K562 (cell line): Measurements from ENCODE around the gene CPSF6. TPM values are rescaled to one million over a fixed set of nuclear protein-coding genes. Genes with fewer than 3 reads are reported as not detected.

Source experiments
- ATAC-seq: fragments of 200-7000 bp; cut with Tn5 transposase; 3 replicates; pipeline ENCODE4 v1.9.1; 2020; ENCODE audit warnings: moderate library complexity
- BruUV-seq: library from RNA; stranded (reverse); fragments of 400-500 nt; replicated peaks from 2 replicates; lab custom pipeline; 2021; lab: Mats Ljungman, UMichigan
- CTCF ChIA-PET: fragments of 300-600 bp; formaldehyde crosslinking; extraction: SDS; loops from one replicate; lab custom pipeline; 2021; ENCODE audit warnings: low intra/inter-chr PET ratio; lab: Yijun Ruan, JAX
- POLR2A ChIA-PET: fragments of 300-600, 350-650 bp; sonication (Branson Sonifier 250); formaldehyde crosslinking; extraction: SDS; loops from one replicate; lab custom pipeline; 2021; ENCODE audit warnings: antibody characterized with exemption, inconsistent platforms; lab: Yijun Ruan, JAX
- DNase-seq, 4 experiments: peaks; one replicate each; pipeline versions ENCODE4 v3.0.0 to v3.0.0-alpha.2; 2011 to 2018; ENCODE audit warnings: low spot score in 3 of 4, mixed read lengths in 3 of 4; ENCODE audit errors: extremely low read depth in 1 of 4
- FAIRE-seq: peaks from 2 replicates; lab custom pipeline; 2011; peaks lifted over from hg19 to GRCh38; lab: Jason Lieb, UNC
- H2AFZ ChIP-seq: 2 replicates; pipeline ENCODE4 v1.6.0; 2011; ENCODE audit warnings: low read depth, low read length, control low read depth, inconsistent platforms
- H3K27ac ChIP-seq: fragments of 200-600 bp; 3 replicates; pipeline ENCODE4 v1.8.0; 2011; ENCODE audit warnings: low read depth, mild to moderate bottlenecking, control low read depth, inconsistent platforms, low read length, moderate library complexity, mixed read lengths; ENCODE audit errors: extremely low read depth
- H3K27me3 ChIP-seq, 2 experiments: fragments of 300-600 bp in 1 of 2; 2 replicates in 1 of 2; 3 replicates in 1 of 2; pipeline versions ENCODE4 v1.6.0 to v1.8.0; 2011; ENCODE audit warnings: inconsistent platforms in 2 of 2, low read length in 2 of 2, mild to moderate bottlenecking in 1 of 2, mixed read lengths in 1 of 2, moderate library complexity in 1 of 2; ENCODE audit not compliant: control insufficient read depth in 2 of 2, insufficient read depth in 2 of 2
- H3K36me3 ChIP-seq: fragments of 300-600 bp; 3 replicates; pipeline ENCODE4 v1.8.0; 2011; ENCODE audit warnings: mild to moderate bottlenecking, low read length, inconsistent platforms; ENCODE audit not compliant: control insufficient read depth, insufficient read depth
- H3K4me1 ChIP-seq, 2 experiments: fragments of 200-600 bp in 1 of 2; replicated peaks in 1 of 2; 2 replicates in 1 of 2; 3 replicates in 1 of 2; pipeline versions ENCODE4 v1.5.1 to v1.8.0; 2011; ENCODE audit warnings: inconsistent platforms in 2 of 2, low read length in 2 of 2, mild to moderate bottlenecking in 1 of 2, mixed read lengths in 1 of 2, moderate library complexity in 1 of 2; ENCODE audit not compliant: control insufficient read depth in 2 of 2, insufficient read depth in 2 of 2
- H3K4me2 ChIP-seq: 2 replicates; pipeline ENCODE4 v1.6.1; 2011; ENCODE audit warnings: low read length, control low read depth, inconsistent platforms, mixed read lengths; ENCODE audit not compliant: insufficient read depth
- H3K4me3 ChIP-seq: fragments of 200-600 bp; sonication (generic), shearing (Covaris generic); 2 replicates; pipeline ENCODE4 v1.5.1; 2016; ENCODE audit warnings: control low read depth, inconsistent platforms
- H3K79me2 ChIP-seq: fragments of 200-600 bp; 3 replicates; pipeline ENCODE4 v1.8.0; 2011; ENCODE audit warnings: low read length, inconsistent platforms; ENCODE audit not compliant: control insufficient read depth, insufficient read depth
- H3K9ac ChIP-seq, 2 experiments: 2 replicates each; pipeline versions ENCODE4 v1.6.0 to v1.6.1; 2011; ENCODE audit warnings: low read depth in 2 of 2, low read length in 2 of 2, control low read depth in 1 of 2, inconsistent platforms in 1 of 2, mild to moderate bottlenecking in 1 of 2, mixed read lengths in 1 of 2; ENCODE audit not compliant: insufficient read depth in 1 of 2
- H3K9me1 ChIP-seq: one replicate; pipeline ENCODE4 v1.6.0; 2011; ENCODE audit warnings: inconsistent platforms, mild to moderate bottlenecking, low read length, moderate library complexity; ENCODE audit not compliant: control insufficient read depth, insufficient read depth
- H3K9me3 ChIP-seq: replicated peaks from 2 replicates; pipeline ENCODE4 v1.5.1; 2011; ENCODE audit warnings: low read depth, low read length, inconsistent platforms; ENCODE audit not compliant: control insufficient read depth, insufficient read depth
- H4K20me1 ChIP-seq: replicated peaks from 2 replicates; pipeline ENCODE4 v1.6.1; 2011; ENCODE audit warnings: low read length, inconsistent platforms, mixed read lengths; ENCODE audit not compliant: control insufficient read depth, insufficient read depth
- GATA2 ChIP-seq: sonication (generic); formaldehyde crosslinking; IDR thresholded peaks from 2 replicates; pipeline ENCODE4 v1.4.0; 2020; ENCODE audit warnings: mild to moderate bottlenecking, missing genetic modification reagents
- MAFK ChIP-seq: IDR thresholded peaks from 2 replicates; pipeline ENCODE4 v1.6.1; 2011; ENCODE audit warnings: low read length, improper control_type of control experiment
- SMAD3 ChIP-seq: fragments of 450-650 bp; formaldehyde crosslinking; conservative IDR thresholded peaks from 2 replicates; pipeline ENCODE4 v1.4.0; 2020; ENCODE audit warnings: mild to moderate bottlenecking
- ZKSCAN3 ChIP-seq: fragments of 250-450 bp; sonication (Bioruptor Pico); IDR thresholded peaks from 2 replicates; pipeline ENCODE4 v1.4.0; 2020
- ZNF316 ChIP-seq: fragments of 450-650 bp; IDR thresholded peaks from 2 replicates; pipeline ENCODE4 v1.6.1; 2016
- WGBS: fragments of 100-300 bp; shearing (Covaris generic); methylation state at CpG from one replicate; pipeline ENCODE4 v1.1.6; 2016; ENCODE audit warnings: low coverage, mixed read lengths; ENCODE audit not compliant: insufficient coverage; ENCODE audit errors: missing lambda C conversion rate; 5-methylcytosine and 5-hydroxymethylcytosine counted together
- in situ Hi-C: fragments of 300-500 bp; cut with MboI; formaldehyde crosslinking; loops from 4 replicates; pipeline ENCODE4 v1.15.0; 2018; ENCODE audit warnings: inconsistent platforms, mixed read lengths
- intact Hi-C: fragments of 100-400 bp; cut with micrococcal nuclease; formaldehyde crosslinking; loops from 2 replicates; pipeline ENCODE4 v1.14.2; 2022
- polyA plus RNA-seq, 8 experiments: library from polyadenylated mRNA; depleted of rRNA in 4 of 8; stranded (reverse) in 5 of 8; unstranded in 3 of 8; fragments of >200 nt; fragmentation: Nextera tagmentation in 2 of 8; fragmentation: Illumina TruSeq in 1 of 8; extraction: Ambion mirVana in 2 of 8; extraction: Trizol in 1 of 8; gene quantifications; 2 replicates each; pipeline versions ENCODE4 v1.2.1 to v1.2.3, GENCODE V29; 2011 to 2014; ENCODE audit warnings: inconsistent platforms in 1 of 8, missing spikeins in 1 of 8
- total RNA-seq, 7 experiments: library from RNA; depleted of rRNA in 6 of 7; stranded (reverse); fragments of >200 nt in 6 of 7; fragmentation: Illumina TruSeq in 2 of 7; extraction: Trizol in 2 of 7; gene quantifications; 2 replicates each; pipeline versions ENCODE4 v1.2.1 to v1.2.3, GENCODE V29; 2011 to 2021; ENCODE audit warnings: low replicate concordance in 1 of 7
- TF ChIP-seq, protein P1 (sequence below): fragments of 450-650 bp; formaldehyde crosslinking; IDR thresholded peaks from 2 replicates; pipeline ENCODE4 v1.4.0; 2020; ENCODE audit warnings: mild to moderate bottlenecking, mixed read lengths
- TF ChIP-seq, protein P2 (sequence below), 2 experiments: fragments of 150-350 bp in 1 of 2; IDR thresholded peaks; 2 replicates each; pipeline ENCODE4 v1.6.1; 2012 to 2016; ENCODE audit warnings: low read depth in 2 of 2, low read length in 2 of 2, mild to moderate bottlenecking in 1 of 2, moderate library complexity in 1 of 2
- TF ChIP-seq, protein P3 (sequence below): sonication (generic); formaldehyde crosslinking; IDR thresholded peaks from 2 replicates; pipeline ENCODE4 v1.8.0; 2022; ENCODE audit warnings: mild to moderate bottlenecking, low read depth, missing genetic modification reagents
- TF ChIP-seq, protein P4 (sequence below): sonication (generic); formaldehyde crosslinking; IDR thresholded peaks from 2 replicates; pipeline ENCODE4 v1.8.1; 2023; ENCODE audit warnings: mild to moderate bottlenecking, missing genetic modification reagents, moderate library complexity

Gene CPSF6
- total and polyA plus RNA-seq, 9 of the 15 experiments (the other 6 are each of a cell fraction or from before 2014, with no cell fraction given): 34.3 to 129 (median 77.8) TPM

DNA sequence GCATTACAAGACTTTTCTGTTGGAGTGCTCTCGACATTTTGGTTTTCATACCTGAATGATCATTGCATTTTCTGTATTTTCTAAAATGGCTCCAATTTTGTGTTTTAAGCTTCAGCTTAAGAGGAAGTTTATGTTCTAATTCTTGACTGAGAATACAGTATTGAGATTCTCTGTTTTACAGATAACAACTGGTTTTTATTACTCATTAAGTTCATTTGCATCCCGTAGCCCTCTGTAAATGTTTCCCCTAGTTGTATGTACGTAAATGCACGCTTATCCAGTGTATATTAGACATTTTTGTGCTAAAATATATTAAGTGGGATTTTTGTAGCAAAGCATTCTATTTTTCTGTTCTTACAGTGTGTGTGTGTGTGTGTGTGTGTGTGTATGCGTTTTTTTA, 33.1 kb downstream of the CPSF6 start:
- no peaks in the 10 kb centered on the region for H4K20me1 ChIP-seq
- H3K9me1 ChIP-seq: no peaks in the 10 kb centered on the region
- no peak overlapping the region for H3K27ac ChIP-seq
- intact Hi-C loops (no loop called here), in situ Hi-C loops (no loop called here)
- no TSS peak for BruUV-seq
- H3K4me2 ChIP-seq: no peak overlapping the region
- ChIA-PET POLR2A (no interaction called here), CTCF (no interaction called here)
- WGBS: 89% methylated on average over 5 of the region's 5 CpGs
- DNase-seq (no peak), ATAC-seq (no peak), FAIRE-seq (no peak)
- H3K4me1 ChIP-seq: no peaks in the 10 kb centered on the region
- no peak overlapping the region for H2AFZ ChIP-seq
- peaks cover 35% of the 10 kb centered on the region; the same call in 2 of the 3 replicates for H3K36me3 ChIP-seq
- H3K79me2 ChIP-seq: no peaks in the 10 kb centered on the region
- H3K9me3 ChIP-seq: no peaks in the 10 kb centered on the region
- H3K4me3 ChIP-seq: no peak overlapping the region
- no peaks in the 10 kb centered on the region for H3K27me3 ChIP-seq
- no peak overlapping the region for H3K9ac ChIP-seq
- TF ChIP-seq, protein P1, sequence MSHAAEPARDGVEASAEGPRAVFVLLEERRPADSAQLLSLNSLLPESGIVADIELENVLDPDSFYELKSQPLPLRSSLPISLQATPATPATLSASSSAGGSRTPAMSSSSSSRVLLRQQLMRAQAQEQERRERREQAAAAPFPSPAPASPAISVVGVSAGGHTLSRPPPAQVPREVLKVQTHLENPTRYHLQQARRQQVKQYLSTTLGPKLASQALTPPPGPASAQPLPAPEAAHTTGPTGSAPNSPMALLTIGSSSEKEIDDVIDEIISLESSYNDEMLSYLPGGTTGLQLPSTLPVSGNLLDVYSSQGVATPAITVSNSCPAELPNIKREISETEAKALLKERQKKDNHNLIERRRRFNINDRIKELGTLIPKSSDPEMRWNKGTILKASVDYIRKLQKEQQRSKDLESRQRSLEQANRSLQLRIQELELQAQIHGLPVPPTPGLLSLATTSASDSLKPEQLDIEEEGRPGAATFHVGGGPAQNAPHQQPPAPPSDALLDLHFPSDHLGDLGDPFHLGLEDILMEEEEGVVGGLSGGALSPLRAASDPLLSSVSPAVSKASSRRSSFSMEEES: no peak
- TF ChIP-seq, protein P2, sequence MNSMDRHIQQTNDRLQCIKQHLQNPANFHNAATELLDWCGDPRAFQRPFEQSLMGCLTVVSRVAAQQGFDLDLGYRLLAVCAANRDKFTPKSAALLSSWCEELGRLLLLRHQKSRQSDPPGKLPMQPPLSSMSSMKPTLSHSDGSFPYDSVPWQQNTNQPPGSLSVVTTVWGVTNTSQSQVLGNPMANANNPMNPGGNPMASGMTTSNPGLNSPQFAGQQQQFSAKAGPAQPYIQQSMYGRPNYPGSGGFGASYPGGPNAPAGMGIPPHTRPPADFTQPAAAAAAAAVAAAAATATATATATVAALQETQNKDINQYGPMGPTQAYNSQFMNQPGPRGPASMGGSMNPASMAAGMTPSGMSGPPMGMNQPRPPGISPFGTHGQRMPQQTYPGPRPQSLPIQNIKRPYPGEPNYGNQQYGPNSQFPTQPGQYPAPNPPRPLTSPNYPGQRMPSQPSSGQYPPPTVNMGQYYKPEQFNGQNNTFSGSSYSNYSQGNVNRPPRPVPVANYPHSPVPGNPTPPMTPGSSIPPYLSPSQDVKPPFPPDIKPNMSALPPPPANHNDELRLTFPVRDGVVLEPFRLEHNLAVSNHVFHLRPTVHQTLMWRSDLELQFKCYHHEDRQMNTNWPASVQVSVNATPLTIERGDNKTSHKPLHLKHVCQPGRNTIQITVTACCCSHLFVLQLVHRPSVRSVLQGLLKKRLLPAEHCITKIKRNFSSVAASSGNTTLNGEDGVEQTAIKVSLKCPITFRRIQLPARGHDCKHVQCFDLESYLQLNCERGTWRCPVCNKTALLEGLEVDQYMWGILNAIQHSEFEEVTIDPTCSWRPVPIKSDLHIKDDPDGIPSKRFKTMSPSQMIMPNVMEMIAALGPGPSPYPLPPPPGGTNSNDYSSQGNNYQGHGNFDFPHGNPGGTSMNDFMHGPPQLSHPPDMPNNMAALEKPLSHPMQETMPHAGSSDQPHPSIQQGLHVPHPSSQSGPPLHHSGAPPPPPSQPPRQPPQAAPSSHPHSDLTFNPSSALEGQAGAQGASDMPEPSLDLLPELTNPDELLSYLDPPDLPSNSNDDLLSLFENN (IDR thresholded peaks at IDR 0.05; ENCODE audit: low read depth in 2 of 2, low read length in 2 of 2): no peak
- TF ChIP-seq, protein P3, sequence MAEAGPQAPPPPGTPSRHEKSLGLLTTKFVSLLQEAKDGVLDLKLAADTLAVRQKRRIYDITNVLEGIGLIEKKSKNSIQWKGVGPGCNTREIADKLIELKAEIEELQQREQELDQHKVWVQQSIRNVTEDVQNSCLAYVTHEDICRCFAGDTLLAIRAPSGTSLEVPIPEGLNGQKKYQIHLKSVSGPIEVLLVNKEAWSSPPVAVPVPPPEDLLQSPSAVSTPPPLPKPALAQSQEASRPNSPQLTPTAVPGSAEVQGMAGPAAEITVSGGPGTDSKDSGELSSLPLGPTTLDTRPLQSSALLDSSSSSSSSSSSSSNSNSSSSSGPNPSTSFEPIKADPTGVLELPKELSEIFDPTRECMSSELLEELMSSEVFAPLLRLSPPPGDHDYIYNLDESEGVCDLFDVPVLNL (CRISPR knock-in tag): no peak
- TF ChIP-seq ZKSCAN3 (CRISPR knock-in tag) (no peak), ZNF316 (no peak), MAFK (no peak), SMAD3 (no peak), GATA2 (CRISPR knock-in tag) (no peak)
- TF ChIP-seq, protein P4, sequence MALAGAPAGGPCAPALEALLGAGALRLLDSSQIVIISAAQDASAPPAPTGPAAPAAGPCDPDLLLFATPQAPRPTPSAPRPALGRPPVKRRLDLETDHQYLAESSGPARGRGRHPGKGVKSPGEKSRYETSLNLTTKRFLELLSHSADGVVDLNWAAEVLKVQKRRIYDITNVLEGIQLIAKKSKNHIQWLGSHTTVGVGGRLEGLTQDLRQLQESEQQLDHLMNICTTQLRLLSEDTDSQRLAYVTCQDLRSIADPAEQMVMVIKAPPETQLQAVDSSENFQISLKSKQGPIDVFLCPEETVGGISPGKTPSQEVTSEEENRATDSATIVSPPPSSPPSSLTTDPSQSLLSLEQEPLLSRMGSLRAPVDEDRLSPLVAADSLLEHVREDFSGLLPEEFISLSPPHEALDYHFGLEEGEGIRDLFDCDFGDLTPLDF (CRISPR knock-in tag): no peak
